Measurements from ENCODE around the gene KLHDC9. TPM values are rescaled to one million over a fixed set of nuclear protein-coding genes. Genes with fewer than 3 reads are reported as not detected.

The KLHDC9 gene
- total and polyA plus RNA-seq, 12 donors: 5.2 to 28.1 (median 19.6) TPM

DNA sequence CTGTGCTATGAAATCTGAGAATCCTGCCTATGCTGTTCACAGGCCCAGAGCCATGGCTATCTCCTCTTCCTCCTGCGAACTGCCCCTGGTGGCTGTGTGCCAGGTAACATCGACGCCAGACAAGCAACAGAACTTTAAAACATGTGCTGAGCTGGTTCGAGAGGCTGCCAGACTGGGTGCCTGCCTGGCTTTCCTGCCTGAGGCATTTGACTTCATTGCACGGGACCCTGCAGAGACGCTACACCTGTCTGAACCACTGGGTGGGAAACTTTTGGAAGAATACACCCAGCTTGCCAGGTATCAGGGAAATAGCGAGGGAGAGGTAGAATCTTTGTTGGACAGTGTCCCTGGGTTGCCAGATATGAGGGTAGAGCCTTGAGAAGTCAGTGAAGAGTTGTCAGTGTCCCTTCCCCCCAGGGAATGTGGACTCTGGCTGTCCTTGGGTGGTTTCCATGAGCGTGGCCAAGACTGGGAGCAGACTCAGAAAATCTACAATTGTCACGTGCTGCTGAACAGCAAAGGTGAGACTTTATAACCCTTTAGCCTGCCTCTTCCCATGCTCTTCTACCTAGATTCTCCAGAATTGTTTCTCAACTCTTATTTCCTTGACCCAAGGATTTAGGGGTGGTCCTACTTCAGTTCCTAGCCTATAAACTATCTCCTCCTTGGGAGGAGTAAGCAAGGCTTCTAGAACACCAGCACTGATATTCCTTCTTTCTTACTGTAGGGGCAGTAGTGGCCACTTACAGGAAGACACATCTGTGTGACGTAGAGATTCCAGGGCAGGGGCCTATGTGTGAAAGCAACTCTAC, 21.1 kb downstream of the KLHDC9 start:
- Histone ChIP-seq H3K36me3 (replicated peaks in 1 of 2) (peaks cover 0 to 46% of the 10 kb centered on the region in 2 donors), H3K4me1 (replicated peaks in 1 of 2) (peaks cover 30 to 57% of the 10 kb centered on the region in 2 donors), H3K4me3 (peak overlapping the region in 1 of 4 donors; percentile 85), H3K9me3 (replicated peaks in 1 of 3) (no peaks in the 10 kb centered on the region), H3K27me3 (no peaks in the 10 kb centered on the region), H3K27ac (peak overlapping the region; percentile 91 to 100 (median 95))
- WGBS, 4 donors: 26 to 29% (median 27%) methylated on average over 10 of the region's 10 CpGs
- peak; percentile 9 to 83 for TF ChIP-seq POLR2A (IDR thresholded peaks at IDR 0.05)
- TF ChIP-seq CTCF (IDR thresholded peaks at IDR 0.05): peak in 5 of 6 experiments; percentile 25 to 61 (median 54)
- peak; percentile 80 to 92 (median 88) for DNase-seq
- intact Hi-C loops (cut with DNase I): no loop called here

- no peak overlapping the region for H3K4me3 ChIP-seq
- no peak for DNase-seq
- intact Hi-C loops (cut with DNase I): no loop called here
- peak overlapping the region in 1 of 5 donors; percentile 100 for H3K27ac ChIP-seq
- no peaks in the 10 kb centered on the region for H3K9me3 ChIP-seq (replicated peaks in 1 of 3)
- no peaks in the 10 kb centered on the region for H3K27me3 ChIP-seq
- 85 to 91% (median 88%) methylated on average over 3 of the region's 3 CpGs for WGBS, 4 donors
- TF ChIP-seq CTCF (IDR thresholded peaks at IDR 0.05): no peak
- H3K4me1 ChIP-seq (replicated peaks in 1 of 2): peaks cover 27 to 44% of the 10 kb centered on the region in 2 donors
- peaks cover 0 to 59% of the 10 kb centered on the region in 2 donors for H3K36me3 ChIP-seq (replicated peaks in 1 of 2)
These were observed 23.0 kb downstream of the KLHDC9 start for GRCh38 chr1:161121042-161121650.

DNA sequence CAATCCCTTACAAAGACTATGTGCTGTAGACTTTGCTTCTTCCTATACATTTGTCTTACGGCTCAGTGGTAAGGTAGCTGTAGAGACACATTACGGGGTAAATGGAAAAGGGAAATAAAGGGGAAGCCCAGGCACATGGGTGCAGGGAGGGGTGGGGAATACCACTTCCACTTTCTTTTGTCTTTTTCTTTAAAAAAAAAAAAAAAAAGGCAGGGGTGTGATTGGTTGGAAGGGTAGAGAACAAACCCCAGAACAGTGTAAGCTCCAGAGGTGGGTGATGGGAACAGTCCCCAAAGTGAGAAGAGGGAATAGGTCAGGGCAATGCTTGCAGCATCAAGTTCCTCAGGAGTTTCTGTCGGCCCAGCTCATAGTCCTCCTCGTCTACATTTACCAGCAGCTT, 23.7 kb downstream of the KLHDC9 start:
- H3K27me3 ChIP-seq: no peaks in the 10 kb centered on the region
- intact Hi-C loops (cut with DNase I): no loop called here
- H3K27ac ChIP-seq: no peak overlapping the region
- H3K4me3 ChIP-seq: no peak overlapping the region
- WGBS, 4 donors: 70 to 83% (median 76%) methylated on average over 4 of the region's 4 CpGs
- peaks cover 23 to 38% of the 10 kb centered on the region in 2 donors for H3K4me1 ChIP-seq (replicated peaks in 1 of 2)
- H3K36me3 ChIP-seq (replicated peaks in 1 of 2): peaks cover 0 to 61% of the 10 kb centered on the region in 2 donors
- TF ChIP-seq POLR2A (IDR thresholded peaks at IDR 0.05): no peak
- TF ChIP-seq CTCF (IDR thresholded peaks at IDR 0.05): no peak
- H3K9me3 ChIP-seq (replicated peaks in 1 of 3): no peaks in the 10 kb centered on the region
- DNase-seq: peak in 1 of 7 donors; percentile 22

DNA sequence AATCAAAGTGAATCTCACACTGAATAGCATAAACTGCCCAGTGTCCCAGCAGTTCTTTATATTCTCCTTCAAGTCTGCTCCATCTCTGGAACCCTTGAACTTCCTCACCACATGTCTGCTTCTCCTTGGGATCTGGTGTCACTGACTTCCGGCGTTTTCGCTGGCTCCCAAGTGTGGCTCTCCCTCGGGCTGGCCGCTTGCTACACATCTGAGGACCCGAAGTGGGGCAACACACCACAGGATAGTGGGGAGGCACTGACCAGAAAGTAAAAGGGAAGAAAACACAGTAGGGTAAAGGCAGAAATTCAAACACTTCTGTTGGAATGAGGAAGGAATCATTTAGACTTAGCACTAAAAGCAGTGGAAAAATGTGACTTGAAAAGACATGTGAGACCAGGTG, 24.8 kb downstream of the KLHDC9 start:
- Histone ChIP-seq H3K36me3 (replicated peaks in 1 of 2) (peaks cover 0 to 66% of the 10 kb centered on the region in 2 donors), H3K4me1 (replicated peaks in 1 of 2) (peaks cover 20 to 42% of the 10 kb centered on the region in 2 donors), H3K27ac (no peak overlapping the region), H3K4me3 (no peak overlapping the region), H3K27me3 (no peaks in the 10 kb centered on the region), H3K9me3 (replicated peaks in 1 of 3) (no peaks in the 10 kb centered on the region)
- WGBS, 4 donors: 79 to 88% (median 86%) methylated on average over 6 of the region's 6 CpGs
- intact Hi-C loops (cut with DNase I): no loop called here
- no peak for DNase-seq
- TF ChIP-seq POLR2A (IDR thresholded peaks at IDR 0.05): no peak
- TF ChIP-seq CTCF (IDR thresholded peaks at IDR 0.05): no peak
